NCI-H526 (cell line): Measurements from ENCODE around the gene RPS6KA2.

ENCODE experiments used
- DNase-seq, 2 experiments: peaks; one replicate each; lab custom pipeline; 2025; lab: John Stamatoyannopoulos, UW

The RPS6KA2 gene

GRCh38 chr6:166627033-166627874 lies at the start of gene RPS6KA2:
TSS of gene RPS6KA2 (minus strand) at chr6:166627251. CDS start at chr6:166627019, 232 bp downstream.
- peak; percentile 98 to 99 for DNase-seq

- DNase-seq, result no peak
Observed at GRCh38 chr6:166676270-166676860, 49.3 kb upstream of the RPS6KA2 start.

GRCh38 chr6:166675736-166676135 lies 48.7 kb upstream of the RPS6KA2 start:
- no peak for DNase-seq

- DNase-seq, result no peak
Observed at GRCh38 chr6:166673309-166673708, 46.3 kb upstream of the RPS6KA2 start.

GRCh38 chr6:166672624-166673206 lies 45.7 kb upstream of the RPS6KA2 start:
- no peak for DNase-seq

- DNase-seq, result peak in 1 of 2 experiments; percentile 6
Observed at GRCh38 chr6:166672146-166672545, 45.1 kb upstream of the RPS6KA2 start.

GRCh38 chr6:166671434-166672081 lies 44.5 kb upstream of the RPS6KA2 start:
- DNase-seq, result no peak

GRCh38 chr6:166670894-166671293 lies 43.8 kb upstream of the RPS6KA2 start:
- no peak for DNase-seq

GRCh38 chr6:166670013-166670412 lies 43.0 kb upstream of the RPS6KA2 start:
- no peak for DNase-seq

- no peak for DNase-seq
Observed at GRCh38 chr6:166667796-166668610, 41.0 kb upstream of the RPS6KA2 start.

- DNase-seq, result no peak
Observed at GRCh38 chr6:166664135-166664534, 37.1 kb upstream of the RPS6KA2 start.

- DNase-seq, result no peak
Observed at GRCh38 chr6:166663568-166663967, 36.5 kb upstream of the RPS6KA2 start.

GRCh38 chr6:166662690-166663089 lies 35.6 kb upstream of the RPS6KA2 start:
- no peak for DNase-seq

- DNase-seq, result no peak
Observed at GRCh38 chr6:166661327-166662085, 34.5 kb upstream of the RPS6KA2 start.

- DNase-seq, result no peak
Observed at GRCh38 chr6:166660157-166660688, 33.2 kb upstream of the RPS6KA2 start.

GRCh38 chr6:166659581-166659980 lies 32.5 kb upstream of the RPS6KA2 start:
- DNase-seq, result no peak

GRCh38 chr6:166658792-166659150 lies 31.7 kb upstream of the RPS6KA2 start:
- DNase-seq, result no peak

- DNase-seq, result no peak
Observed at GRCh38 chr6:166658115-166658791, 31.2 kb upstream of the RPS6KA2 start.

GRCh38 chr6:166657531-166657930 lies 30.5 kb upstream of the RPS6KA2 start:
- no peak for DNase-seq
